ENCODE data around the gene HDAC4.

DNA sequence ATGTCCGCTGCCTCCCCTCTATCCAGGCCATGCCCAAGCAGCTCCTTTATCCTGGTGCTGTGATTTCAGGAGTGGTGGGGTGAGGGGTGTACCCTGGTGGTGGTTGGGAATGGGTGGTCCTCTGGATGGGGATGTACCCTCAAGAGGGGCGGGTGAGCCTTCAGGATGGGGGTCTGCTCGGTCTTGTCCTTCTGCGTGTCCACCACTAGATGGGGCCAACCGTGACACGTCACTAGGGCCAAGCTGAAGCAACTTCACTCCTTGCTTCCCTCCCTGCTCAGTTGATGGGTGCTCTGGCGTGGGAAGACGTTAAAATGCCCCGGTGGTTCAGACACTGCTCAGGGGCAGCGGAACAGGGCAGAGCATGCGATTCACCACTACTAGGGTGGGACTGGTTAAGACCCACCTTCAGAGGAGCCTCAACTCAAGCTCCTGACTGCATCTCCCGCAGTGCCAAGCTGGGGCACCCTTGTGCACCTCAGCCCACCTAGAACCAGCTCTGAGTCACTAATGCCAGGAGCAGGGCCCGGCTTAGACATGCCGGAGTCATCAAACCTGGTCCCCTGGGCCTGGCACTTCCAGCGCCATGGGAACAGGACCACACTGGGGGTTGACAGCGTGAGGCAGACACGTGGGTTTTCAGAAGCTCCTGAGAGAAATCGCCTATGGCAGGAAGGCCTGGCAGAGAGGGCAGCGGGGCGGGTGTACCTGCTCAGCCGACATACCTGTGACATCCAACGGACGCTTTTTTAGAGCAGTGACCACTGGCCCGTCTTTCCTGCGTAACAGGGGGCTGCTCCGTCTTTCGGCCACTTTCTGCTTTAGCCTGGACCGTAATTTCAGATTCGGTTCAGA is 256.7 kb downstream of the HDAC4 start:
- TF ChIP-seq, protein P1, sequence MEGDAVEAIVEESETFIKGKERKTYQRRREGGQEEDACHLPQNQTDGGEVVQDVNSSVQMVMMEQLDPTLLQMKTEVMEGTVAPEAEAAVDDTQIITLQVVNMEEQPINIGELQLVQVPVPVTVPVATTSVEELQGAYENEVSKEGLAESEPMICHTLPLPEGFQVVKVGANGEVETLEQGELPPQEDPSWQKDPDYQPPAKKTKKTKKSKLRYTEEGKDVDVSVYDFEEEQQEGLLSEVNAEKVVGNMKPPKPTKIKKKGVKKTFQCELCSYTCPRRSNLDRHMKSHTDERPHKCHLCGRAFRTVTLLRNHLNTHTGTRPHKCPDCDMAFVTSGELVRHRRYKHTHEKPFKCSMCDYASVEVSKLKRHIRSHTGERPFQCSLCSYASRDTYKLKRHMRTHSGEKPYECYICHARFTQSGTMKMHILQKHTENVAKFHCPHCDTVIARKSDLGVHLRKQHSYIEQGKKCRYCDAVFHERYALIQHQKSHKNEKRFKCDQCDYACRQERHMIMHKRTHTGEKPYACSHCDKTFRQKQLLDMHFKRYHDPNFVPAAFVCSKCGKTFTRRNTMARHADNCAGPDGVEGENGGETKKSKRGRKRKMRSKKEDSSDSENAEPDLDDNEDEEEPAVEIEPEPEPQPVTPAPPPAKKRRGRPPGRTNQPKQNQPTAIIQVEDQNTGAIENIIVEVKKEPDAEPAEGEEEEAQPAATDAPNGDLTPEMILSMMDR (IDR thresholded peaks at IDR 0.05) = peak; percentile 45 to 60 (median 45)
- TF ChIP-seq POLR2A (IDR thresholded peaks at IDR 0.05) = no peak

Measured in testis (tissue), 2 donors.